8988T (cell line): ENCODE results near the gene OR51B2.
"Not testable (repeated sequence)": the region's sequence is repeated elsewhere in the genome, so short reads cannot be mapped to it uniquely, and the experiment has no call there.

Source experiments
- DNase-seq: peaks from one replicate; pipeline ENCODE4 v3.0.0; 2011

OR51B2 gene

DNA sequence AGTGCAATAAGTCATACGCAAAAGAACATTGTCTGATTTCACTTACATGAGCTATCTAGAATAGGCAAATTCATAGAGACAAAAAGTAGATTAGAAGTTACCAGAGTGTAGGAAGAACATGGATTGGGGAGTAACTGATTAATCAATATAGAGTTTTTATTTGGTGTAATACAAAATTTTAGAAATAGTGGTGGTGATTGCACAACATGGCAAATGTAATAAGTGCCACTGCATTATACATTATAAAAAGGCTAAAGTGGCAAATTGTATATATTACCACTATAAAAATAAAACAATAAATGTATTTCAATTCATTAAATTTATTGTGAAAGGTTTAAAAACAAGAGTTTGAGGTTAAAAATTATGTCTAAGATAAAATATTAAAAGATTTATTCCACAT lies 13.7 kb downstream of the OR51B2 start:
- DNase-seq = no peak

DNA sequence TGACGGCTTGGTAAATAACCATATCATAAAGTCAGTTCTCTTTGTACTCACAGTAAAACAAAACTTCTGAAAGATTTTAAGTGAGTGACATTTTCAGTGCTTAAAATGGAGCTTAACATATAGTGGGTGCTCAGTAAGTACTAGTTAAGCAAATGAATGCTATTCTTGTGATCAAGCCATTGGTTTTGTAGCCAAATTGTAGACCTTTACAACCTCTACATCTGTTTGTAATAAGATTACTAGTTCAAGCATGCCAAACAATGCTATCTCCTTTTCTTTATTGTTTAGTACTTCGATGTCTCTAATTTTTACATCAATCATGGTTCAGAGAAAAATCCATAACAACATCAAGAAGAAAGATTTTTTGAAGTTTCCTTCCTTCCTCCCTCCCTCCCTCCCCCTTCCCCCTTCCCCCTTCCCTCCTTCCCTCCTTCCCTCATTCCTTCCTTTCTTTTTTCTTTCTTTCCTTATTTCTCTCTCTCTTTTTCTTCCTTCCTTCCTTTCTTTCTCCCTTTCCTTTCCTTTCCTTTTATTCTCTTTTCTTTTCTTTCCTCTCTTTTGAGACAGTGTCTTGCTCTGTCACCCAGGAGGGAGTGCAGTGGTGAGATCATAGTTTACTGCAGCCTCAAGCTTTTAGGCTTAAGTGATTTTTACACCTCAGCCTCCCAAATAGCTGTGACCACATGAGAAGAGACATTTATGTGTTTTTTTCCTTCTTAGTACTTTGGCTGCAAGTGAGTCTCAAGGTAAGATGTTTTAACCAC lies 16.7 kb downstream of the OR51B2 start:
- DNase-seq = no peak

DNA sequence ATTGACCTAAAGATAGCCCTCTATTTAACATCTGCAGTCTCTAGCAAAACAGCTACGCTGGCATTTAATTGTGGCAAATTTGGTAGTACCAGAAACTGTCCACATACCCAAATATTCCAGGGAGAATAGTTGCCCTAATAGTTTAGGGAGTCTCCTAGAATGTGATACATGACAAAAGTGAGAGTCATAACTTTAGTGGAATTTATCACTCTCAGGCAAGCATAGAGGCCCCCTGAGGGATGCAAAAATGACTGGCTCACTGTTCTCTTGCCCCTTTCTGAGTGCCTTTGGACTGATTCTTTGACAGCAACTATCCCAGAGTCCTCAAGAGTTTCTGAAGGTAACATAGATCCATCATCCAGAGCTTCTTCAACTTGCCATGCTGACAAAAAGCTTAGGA lies 20.1 kb downstream of the OR51B2 start:
- DNase-seq = no peak

DNA sequence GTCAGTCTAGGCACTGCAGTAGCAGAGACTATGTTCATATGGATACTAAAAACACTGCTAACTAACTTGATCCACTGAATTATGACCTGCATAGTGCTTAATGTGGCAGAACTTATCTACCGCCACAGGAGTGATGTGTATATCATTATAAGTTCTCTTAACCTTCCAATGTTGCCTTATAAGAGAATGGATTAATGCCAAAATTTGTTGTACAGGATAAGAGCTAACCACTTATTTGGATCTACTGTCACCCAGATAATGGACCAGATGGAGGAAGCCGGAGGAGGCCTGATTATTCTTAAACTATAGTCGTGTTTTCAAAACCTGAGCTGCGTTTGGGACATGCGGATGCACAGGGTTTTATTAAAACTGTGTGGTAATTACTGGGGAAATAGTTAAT lies 20.5 kb downstream of the OR51B2 start:
- DNase-seq = no peak

DNA sequence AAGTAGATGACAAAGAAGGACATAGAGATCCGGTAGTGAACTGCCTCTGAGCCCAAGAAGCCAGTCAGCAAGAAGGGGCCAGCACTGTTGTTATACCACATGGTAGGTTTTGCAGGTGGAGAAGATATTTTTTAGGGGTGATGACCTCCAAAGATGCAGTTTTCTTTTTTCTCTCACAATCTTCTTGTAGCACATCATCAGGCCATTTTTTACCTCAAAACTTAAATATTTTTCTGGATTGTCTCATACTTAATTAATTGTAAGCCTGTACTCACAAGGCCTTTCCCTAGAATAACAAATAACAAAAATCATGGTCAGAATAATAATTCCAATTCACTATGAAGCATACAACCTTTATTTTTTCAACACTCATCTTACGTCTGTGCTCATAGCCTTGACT lies 22.3 kb downstream of the OR51B2 start, which contains the start of gene OR51B4:
OR51B4 (minus strand) TSS at position 101 of the 400 bp plus-strand sequence; CDS start at position 101, 0 bp downstream.
- DNase-seq = no peak

DNA sequence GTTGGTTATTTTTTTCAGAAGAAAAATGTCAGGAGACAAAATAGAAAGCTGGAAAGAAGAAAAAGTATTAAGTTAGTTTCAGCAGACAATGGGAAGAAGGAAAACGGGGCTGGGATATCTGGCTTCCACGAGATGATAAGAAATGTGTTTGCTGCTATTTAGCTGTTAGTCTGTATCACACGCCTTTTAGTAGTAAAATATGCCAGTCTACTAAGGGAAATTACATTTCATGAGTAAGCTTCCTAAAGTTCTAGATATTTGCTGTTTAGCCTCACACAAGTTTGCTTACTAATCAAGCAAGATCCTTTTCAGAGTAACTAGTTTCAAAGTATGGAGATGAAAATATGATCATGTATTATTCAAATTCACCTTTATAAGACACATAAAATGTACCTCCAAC lies 23.8 kb downstream of the OR51B2 start:
- DNase-seq = no peak

DNA sequence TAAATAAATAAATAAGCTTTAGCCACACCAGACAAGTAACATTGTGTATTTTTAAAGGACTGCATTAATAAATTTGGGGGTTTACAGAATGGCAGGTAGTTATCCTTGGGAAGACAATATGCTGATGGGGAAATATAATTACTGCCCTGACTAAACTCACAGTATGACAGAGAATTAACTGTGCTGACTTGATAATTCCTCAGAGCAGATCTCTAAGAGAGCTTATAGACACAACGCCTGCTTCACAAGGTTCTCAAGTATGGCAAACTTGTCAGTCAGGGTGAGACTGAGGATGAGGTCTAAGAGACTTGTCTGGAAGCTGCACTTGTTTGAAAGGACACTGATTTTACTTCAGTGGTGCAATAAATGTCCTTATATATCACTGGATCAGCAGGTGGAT lies 25.6 kb downstream of the OR51B2 start:
- no peak for DNase-seq

DNA sequence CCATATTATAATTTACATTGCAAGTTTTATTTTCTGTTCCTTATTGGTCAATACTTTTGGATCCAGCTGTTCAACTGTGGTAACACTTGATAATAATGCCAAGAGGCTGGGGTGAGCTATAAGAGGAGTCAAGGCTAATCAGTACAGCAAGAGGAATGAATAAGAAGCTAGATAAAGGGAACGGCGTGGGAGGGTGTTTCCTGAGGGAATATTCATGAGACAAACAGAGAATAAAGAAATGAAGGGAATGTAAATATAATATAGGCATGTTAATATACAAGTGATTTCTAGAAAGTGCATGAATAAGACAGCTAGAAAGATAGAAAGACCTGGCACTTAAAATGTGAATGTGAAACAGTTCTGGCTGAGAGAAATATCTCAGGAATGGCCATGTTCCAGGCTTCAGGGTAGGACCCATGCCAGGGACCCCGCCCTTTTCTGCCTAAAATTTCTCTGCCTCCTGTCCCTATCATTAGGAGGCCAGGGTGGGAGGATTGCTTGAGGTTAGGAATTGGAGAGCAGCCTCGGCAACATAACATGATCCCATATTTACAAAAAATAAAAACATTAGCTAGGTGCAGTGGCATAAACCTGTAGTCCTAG lies 26.3 kb downstream of the OR51B2 start:
- no peak for DNase-seq

DNA sequence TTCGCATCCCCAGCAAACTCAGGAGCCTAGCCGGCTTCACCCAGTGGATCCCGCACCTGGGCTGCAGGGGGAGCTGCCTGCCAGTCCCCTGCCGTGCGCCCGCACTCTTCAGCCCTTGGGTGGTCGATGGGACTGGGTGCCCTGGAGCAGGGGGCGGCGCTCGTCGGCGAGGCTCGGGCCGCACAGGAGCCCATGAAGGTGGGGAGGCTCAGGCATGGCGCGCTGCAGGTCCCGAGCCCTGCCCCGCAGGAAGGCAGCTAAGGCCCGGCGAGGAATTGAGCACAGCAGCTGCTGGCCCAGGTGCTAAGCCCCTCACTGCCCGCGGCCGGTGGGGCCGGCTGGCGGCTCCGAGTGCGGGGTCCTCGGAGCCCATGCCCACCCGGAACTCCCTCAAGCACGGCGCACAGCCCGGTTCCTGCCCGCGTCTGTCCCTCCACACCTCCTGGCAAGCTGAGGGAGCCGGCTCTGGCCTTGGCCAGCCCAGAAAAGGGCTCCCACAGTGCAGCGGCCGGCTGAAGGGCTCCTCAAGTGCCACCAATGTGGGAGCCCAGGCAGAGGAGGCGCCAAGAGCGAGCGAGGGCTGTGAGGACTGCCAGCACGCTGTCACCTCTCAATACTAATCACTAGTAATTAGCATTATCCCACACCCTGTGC lies 29.6 kb downstream of the OR51B2 start:
- not testable (repeated sequence) for DNase-seq

DNA sequence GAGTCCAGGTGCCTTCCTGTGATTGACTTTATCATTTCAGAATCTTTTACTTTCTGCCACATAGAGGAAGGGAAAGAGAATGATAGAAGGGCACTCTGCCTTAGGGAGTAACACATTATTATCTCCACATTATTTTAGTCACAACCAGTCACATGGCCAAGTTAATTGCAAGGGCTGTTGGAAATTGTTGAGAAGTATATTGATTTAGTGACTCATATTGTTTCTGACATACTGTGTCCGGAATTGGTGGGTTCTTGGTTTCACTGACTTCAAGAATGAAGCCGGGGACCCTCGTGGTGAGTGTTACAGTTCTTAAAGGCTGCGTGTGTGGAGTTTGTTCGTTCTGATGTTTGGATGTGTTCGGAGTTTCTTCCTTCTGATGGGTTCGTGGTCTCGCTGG lies 31.1 kb downstream of the OR51B2 start:
- no peak for DNase-seq

DNA sequence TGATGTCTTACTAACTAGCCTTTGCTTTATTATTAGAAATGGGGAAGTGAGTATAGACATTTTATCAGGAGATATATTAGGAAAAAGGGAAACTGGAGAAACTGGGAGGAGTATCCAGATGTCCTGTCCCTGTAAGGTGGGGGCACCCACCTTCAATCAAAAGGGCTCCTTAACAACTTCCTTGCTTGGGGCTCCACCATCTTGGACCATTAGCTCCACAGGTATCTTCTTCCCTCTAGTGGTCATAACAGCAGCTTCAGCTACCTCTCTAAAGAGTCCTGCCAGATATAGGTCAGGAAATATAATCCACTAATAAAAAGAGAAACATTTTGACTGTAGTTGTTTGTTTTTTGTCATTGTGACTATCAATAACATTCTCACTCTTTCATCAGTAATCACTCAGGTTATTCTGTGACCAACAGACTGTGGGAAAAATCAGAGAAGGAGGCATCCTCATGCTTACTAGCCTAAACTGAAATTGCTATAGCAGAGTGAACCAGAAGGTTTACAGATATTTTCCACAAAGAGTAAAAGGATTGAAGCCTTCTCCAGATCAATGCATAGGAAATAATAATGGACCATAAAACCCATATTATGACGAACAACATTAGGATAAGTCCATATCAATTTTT lies 32.8 kb downstream of the OR51B2 start:
- DNase-seq = peak; percentile 39

DNA sequence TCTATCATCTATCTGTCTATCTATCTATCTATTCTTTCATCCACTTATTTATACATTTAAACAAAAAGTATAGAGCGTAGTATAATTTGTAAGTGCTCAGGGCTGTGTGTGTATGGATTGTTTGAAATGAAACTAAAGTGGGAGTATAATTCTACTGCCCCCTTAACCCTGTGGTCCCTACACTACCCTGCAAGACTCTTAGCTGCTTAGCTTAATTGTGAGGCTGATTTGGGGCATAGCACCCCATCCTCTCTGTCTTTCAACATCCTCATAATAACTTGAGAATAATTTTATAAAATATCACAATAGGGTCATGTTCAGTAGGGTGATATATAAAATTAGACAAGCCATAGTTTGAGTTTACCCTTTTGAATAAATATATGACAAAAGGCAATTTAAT lies 34.0 kb downstream of the OR51B2 start:
- no peak for DNase-seq

DNA sequence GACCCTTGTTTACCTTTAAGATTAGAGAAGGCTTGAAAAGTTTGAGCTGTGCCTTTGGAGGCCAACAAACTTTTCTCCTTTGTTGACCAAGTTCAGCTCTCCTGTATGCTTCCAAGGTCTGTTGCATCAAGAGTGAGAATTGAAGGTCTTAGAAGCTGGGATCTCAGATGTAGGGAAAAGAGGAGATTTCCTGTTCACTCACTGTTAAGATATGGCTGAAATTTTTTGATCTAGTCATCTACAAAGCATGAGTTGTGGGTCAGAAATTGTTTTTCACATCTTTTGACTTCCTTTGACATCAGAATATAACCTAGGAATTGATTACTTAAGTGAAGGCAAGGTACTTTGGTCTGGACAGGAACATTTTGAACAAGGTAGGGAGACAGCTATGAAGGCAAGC lies 34.4 kb downstream of the OR51B2 start:
- DNase-seq = no peak

DNA sequence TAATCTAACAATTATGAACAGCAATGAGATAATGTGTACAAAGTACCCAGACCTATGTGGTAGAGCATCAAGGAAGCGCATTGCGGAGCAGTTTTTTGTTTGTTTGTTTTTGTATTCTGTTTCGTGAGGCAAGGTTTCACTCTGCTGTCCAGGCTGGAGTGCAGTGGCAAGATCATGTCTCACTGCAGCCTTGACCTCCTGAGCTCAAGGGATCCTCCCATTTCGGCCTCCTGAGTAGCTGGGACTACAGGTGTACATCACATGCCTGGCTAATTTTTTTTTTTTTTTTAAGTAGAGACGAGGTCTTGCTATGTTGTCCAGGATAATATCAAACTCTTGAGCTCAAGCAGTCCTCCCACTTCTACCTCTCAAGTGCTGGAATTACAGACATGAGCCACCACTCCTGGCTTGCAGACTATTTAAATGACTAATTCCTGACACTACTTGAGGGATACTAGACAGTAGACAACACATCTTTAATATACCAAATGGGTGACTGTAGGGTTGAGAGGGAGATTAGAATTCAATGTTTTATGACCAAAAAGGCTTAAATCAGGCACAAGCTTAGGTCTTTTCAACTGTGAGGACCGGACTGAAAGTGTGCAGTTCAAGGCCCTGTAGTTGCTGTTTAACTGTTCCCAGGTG lies 35.1 kb downstream of the OR51B2 start:
- DNase-seq = no peak

DNA sequence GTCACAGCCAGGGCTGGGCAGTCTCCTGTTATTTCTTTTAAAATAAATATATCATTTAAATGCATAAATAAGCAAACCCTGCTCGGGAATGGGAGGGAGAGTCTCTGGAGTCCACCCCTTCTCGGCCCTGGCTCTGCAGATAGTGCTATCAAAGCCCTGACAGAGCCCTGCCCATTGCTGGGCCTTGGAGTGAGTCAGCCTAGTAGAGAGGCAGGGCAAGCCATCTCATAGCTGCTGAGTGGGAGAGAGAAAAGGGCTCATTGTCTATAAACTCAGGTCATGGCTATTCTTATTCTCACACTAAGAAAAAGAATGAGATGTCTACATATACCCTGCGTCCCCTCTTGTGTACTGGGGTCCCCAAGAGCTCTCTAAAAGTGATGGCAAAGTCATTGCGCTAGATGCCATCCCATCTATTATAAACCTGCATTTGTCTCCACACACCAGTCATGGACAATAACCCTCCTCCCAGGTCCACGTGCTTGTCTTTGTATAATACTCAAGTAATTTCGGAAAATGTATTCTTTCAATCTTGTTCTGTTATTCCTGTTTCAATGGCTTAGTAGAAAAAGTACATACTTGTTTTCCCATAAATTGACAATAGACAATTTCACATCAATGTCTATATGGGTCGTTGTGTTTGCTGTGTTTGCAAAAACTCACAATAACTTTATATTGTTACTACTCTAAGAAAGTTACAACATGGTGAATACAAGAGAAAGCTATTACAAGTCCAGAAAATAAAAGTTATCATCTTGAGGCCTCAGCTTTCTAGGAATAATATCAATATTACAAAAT lies 35.8 kb downstream of the OR51B2 start:
- no peak for DNase-seq

DNA sequence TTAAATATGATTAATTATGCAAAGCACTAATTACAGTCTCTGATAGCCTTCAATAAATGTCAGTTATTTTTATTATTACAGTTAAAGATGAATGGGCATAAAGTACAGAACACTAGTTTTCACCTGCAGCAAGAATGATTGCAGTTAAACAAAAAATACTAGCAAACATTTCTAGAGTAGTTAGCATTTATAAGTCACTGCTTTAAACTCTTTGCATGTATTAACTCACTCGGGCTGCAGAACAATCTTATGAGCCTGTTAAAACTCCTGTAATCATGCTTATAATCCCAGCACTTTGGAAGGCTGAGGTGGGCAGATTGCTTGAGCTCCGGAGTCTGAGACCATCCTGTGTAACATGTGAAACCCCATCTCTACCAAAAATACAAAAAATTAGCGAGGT lies 37.2 kb downstream of the OR51B2 start:
- no peak for DNase-seq

DNA sequence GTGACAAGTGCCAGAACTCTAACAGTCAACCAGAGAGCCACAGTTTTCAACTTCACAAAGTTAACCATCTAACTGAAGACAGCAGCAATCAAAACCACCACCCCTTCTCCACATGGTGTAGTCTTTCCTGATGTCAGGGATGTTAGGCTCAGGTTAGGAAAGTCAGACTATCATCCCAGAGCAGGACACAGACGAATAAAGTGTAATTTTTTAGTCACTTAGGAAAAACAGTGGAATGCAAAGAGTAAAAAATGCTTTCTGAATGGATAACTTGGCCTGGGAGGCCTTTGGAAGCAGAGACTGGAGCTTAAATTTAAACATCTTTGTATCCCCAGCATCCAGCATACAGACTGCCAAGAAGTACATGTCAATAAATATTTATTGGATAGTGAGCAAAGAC lies 37.7 kb downstream of the OR51B2 start:
- DNase-seq = no peak

DNA sequence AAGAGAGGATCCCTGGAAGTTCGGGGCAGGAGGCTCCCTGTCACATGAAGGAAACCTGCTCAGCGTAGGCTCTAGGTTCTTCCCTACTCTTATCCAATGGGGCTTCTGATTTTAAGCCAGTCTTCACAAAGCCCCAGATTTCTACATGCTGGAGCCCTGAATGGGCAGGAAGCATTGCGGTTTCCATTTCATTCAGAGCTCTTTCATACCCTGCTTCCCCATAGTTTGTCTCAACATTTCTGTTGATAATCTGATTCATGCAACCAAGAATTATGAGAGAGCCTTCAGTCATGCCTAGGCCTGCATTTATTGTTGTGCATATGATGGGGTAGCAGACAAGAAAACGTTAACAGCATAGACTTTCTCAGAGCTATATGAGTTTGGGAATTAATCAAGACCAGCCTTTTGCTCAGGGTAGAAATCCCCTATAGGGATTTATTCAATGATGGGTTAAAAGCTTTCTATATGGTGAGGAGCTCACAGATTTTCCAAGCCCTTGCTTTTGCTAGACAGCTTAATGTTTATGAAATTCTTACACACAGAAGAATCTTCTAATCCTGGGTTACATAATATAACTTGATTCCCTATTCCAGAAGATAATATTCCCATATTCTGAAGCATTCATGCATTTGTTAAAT lies 38.3 kb downstream of the OR51B2 start:
- no peak for DNase-seq

DNA sequence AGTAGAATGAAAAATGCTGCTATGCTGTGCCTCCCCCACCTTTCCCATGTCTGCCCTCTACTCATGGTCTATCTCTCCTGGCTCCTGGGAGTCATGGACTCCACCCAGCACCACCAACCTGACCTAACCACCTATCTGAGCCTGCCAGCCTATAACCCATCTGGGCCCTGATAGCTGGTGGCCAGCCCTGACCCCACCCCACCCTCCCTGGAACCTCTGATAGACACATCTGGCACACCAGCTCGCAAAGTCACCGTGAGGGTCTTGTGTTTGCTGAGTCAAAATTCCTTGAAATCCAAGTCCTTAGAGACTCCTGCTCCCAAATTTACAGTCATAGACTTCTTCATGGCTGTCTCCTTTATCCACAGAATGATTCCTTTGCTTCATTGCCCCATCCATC lies 39.5 kb downstream of the OR51B2 start:
- DNase-seq = no peak

DNA sequence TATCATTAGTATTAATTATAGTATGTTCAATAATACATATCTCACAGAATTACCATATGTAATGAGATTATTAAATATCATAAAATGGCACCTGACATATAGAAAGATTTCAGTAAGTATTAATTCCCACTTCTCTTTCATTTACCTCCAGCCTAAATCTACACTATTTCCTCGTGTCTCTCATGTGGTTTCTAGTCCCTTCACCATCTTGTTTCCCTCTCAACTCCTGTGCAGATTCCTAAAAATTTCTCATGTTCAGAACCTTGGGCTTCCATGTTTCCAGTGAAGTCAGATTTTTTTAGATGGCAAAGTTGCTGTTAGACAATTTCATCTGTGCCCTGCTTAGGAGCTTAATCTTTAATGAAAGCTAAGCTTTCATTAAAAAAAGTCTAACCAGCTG lies 40.2 kb downstream of the OR51B2 start:
- DNase-seq = no peak

DNA sequence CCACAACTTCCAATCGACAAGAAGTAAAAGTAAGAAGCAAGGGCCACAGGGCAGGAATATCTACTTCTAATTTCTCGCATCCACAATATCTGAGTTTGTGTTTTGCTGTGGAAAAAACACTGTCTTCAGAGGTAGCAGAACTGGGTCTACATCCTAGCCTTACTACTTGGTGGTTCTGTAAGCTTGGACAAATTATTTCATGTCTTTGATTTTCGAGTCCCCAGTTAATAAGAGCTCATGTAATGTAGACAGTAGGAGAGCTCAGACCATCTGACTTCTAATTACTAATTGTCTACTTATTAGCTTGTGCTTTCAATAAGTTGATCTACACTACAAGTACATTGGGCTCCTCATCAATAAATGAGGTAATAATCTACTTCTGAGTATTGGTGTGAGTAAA lies 41.0 kb downstream of the OR51B2 start:
- no peak for DNase-seq

DNA sequence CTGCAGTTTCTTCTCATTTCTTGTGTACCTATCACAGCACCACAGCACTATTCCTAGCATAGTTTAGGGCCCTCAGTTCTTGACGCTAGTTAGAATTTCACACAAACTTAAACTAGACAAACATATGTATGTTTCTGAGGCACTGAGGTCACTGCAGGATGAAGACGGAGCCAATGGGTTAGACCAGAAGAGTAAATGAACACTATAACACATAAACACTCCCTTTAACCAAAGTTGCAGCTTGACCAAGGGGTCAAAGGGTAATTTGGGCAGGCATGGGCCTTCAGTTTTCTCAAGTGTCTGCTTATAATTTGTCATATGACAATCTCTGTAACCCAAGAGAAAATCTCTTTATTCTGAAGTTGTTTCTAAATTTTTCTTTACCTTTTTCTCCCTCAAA lies 41.5 kb downstream of the OR51B2 start:
- DNase-seq = no peak
